Vagina (tissue), 2 donors: ENCODE measurements around the gene CNKSR2.

Experiments used
- POLR2A ChIP-seq, 2 donors: fragments of 450-650 bp; IDR thresholded peaks; one replicate each; pipeline ENCODE4 v1.6.1; 2017; ENCODE audit warnings: antibody characterized with exemption in 2 of 2, mild to moderate bottlenecking in 2 of 2, moderate library complexity in 2 of 2
- POLR2AphosphoS5 ChIP-seq, 2 donors: sonication (generic); formaldehyde crosslinking; IDR thresholded peaks; one replicate each; pipeline ENCODE4 v1.9.0; 2017; ENCODE audit warnings: antibody characterized with exemption in 2 of 2, mild to moderate bottlenecking in 2 of 2, low read depth in 1 of 2; ENCODE audit not compliant: insufficient read depth in 1 of 2
- TF ChIP-seq, protein P1 (sequence below), 3 experiments: fragments of 450-650 bp in 2 of 3; fragments of 200-600 bp in 1 of 3; sonication (generic) in 1 of 3; IDR thresholded peaks; one replicate each; pipeline ENCODE4 v1.5.1; 2017 to 2019; ENCODE audit warnings: antibody characterized with exemption in 3 of 3, mild to moderate bottlenecking in 2 of 3, moderate library complexity in 2 of 3

DNA sequence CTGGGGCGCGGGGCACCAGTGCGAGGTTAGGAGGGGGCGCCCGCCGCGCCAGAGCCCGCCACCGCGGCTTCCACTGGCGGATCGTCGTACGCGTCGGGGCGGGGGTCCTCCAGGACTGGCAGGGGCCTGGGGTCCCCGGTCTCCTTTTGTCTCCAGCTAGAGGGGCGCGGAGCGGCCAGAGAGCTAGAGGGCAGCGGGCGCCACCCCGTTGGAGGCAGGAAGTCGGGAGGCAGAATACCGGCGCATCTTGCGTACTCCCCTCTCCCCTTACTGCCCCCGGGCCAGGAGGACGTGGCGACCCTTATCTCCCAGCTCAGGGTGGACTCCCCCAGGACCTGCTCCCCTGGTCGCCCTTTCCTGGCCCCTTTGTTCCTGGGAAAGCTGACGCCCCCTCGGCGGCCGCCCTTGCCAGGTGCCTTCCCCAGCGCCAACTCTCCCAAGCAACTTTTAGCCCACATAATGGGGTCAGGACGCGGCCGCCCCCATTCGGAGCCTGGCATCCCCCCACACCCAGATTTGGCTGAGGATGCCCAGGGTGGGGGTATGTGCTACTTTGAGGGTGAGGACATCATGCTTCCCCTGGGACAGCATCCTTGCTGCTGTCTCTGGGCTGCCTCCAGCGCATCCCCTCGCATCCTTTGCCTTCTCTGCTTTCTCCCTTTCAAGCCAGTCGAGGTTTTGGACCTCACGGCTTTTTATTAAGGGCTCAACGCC lies 933 bp downstream of the CNKSR2 start:
- TF ChIP-seq, protein P1, sequence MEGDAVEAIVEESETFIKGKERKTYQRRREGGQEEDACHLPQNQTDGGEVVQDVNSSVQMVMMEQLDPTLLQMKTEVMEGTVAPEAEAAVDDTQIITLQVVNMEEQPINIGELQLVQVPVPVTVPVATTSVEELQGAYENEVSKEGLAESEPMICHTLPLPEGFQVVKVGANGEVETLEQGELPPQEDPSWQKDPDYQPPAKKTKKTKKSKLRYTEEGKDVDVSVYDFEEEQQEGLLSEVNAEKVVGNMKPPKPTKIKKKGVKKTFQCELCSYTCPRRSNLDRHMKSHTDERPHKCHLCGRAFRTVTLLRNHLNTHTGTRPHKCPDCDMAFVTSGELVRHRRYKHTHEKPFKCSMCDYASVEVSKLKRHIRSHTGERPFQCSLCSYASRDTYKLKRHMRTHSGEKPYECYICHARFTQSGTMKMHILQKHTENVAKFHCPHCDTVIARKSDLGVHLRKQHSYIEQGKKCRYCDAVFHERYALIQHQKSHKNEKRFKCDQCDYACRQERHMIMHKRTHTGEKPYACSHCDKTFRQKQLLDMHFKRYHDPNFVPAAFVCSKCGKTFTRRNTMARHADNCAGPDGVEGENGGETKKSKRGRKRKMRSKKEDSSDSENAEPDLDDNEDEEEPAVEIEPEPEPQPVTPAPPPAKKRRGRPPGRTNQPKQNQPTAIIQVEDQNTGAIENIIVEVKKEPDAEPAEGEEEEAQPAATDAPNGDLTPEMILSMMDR (IDR thresholded peaks at IDR 0.05) = no peak
- no peak for TF ChIP-seq POLR2A (IDR thresholded peaks at IDR 0.05)
- no peak for TF ChIP-seq POLR2AphosphoS5 (IDR thresholded peaks at IDR 0.05; ENCODE audit: insufficient read depth in 1 of 2, low read depth in 1 of 2)
